Left ventricle myocardium inferior (tissue), 1 donor: Measurements from ENCODE around the gene FXYD6. TPM values are rescaled to one million over a fixed set of nuclear protein-coding genes. Genes with fewer than 3 reads are reported as not detected.

Experiments
- DNase-seq: peaks from one replicate; pipeline ENCODE4 v3.0.0-alpha.2; 2020
- H3K27ac ChIP-seq: fragments of 200-600 bp; replicated peaks from 2 replicates; pipeline ENCODE4 v1.8.0; 2021
- H3K27me3 ChIP-seq: fragments of 200-600 bp; 2 replicates; pipeline ENCODE4 v1.8.0; 2021; ENCODE audit warnings: low read depth
- H3K36me3 ChIP-seq: fragments of 200-600 bp; 2 replicates; pipeline ENCODE4 v1.8.0; 2021
- H3K4me1 ChIP-seq: fragments of 200-600 bp; 2 replicates; pipeline ENCODE4 v1.8.0; 2021
- H3K4me3 ChIP-seq: fragments of 200-600 bp; 2 replicates; pipeline ENCODE4 v1.8.0; 2021; ENCODE audit warnings: mild to moderate bottlenecking, moderate library complexity
- H3K9me3 ChIP-seq: fragments of 200-600 bp; replicated peaks from 2 replicates; pipeline ENCODE4 v1.8.0; 2021
- intact Hi-C: fragments of 100-400 bp; cut with micrococcal nuclease; formaldehyde crosslinking; loops from one replicate; pipeline ENCODE4 v1.11.0; 2022
- total RNA-seq: library from RNA; stranded (reverse); fragmentation: NEBNext Ultra II Directional; extraction: Animal tissue kit (Norgen Biotek cat#: 25700); gene quantifications from one replicate; pipeline ENCODE4 v1.2.1, GENCODE V29; 2021
- TF ChIP-seq, protein P1 (sequence below): fragments of 200-600 bp; IDR thresholded peaks from 2 replicates; pipeline ENCODE4 v1.8.0; 2021; ENCODE audit warnings: antibody characterized with exemption, mild to moderate bottlenecking, borderline replicate concordance
- donor health status: DM: no; HTN: yes; CAD: no; lungs with severe emphysema.

The FXYD6 gene
- total RNA-seq, 1 donor from 2014 or later: 30.2 TPM

- no peak for DNase-seq
- intact Hi-C loops: loop anchor here (10.0 kb wide), 1 partner anchor 57 kb away; no protein-coding TSS in a partner anchor
Measured at GRCh38 chr11:117902001-117902845, 25.8 kb upstream of the FXYD6 start.

GRCh38 chr11:117901601-117902000 lies 25.1 kb upstream of the FXYD6 start:
- Histone ChIP-seq H3K9me3 (no peaks in the 10 kb centered on the region), H3K4me1 (peaks cover 8% of the 10 kb centered on the region), H3K27ac (no peak overlapping the region), H3K27me3 (no peaks in the 10 kb centered on the region), H3K36me3 (no peaks in the 10 kb centered on the region), H3K4me3 (no peak overlapping the region)
- DNase-seq: no peak
- TF ChIP-seq, protein P1, sequence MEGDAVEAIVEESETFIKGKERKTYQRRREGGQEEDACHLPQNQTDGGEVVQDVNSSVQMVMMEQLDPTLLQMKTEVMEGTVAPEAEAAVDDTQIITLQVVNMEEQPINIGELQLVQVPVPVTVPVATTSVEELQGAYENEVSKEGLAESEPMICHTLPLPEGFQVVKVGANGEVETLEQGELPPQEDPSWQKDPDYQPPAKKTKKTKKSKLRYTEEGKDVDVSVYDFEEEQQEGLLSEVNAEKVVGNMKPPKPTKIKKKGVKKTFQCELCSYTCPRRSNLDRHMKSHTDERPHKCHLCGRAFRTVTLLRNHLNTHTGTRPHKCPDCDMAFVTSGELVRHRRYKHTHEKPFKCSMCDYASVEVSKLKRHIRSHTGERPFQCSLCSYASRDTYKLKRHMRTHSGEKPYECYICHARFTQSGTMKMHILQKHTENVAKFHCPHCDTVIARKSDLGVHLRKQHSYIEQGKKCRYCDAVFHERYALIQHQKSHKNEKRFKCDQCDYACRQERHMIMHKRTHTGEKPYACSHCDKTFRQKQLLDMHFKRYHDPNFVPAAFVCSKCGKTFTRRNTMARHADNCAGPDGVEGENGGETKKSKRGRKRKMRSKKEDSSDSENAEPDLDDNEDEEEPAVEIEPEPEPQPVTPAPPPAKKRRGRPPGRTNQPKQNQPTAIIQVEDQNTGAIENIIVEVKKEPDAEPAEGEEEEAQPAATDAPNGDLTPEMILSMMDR: no peak
- intact Hi-C loops: loop anchor here (10.0 kb wide), 1 partner anchor 57 kb away; no protein-coding TSS in a partner anchor

More at GRCh38 chr11:117902001-117902845, 25.8 kb upstream of the FXYD6 start:
- Histone ChIP-seq H3K27me3 (no peaks in the 10 kb centered on the region), H3K27ac (no peak overlapping the region), H3K4me1 (peaks cover 9% of the 10 kb centered on the region), H3K9me3 (no peaks in the 10 kb centered on the region), H3K4me3 (no peak overlapping the region), H3K36me3 (no peaks in the 10 kb centered on the region)
- TF ChIP-seq, protein P1: no peak

GRCh38 chr11:117900720-117901440 lies 24.4 kb upstream of the FXYD6 start:
- no peak for DNase-seq
- H3K4me1 ChIP-seq: peaks cover 8% of the 10 kb centered on the region
- no peaks in the 10 kb centered on the region for H3K9me3 ChIP-seq
- no peaks in the 10 kb centered on the region for H3K27me3 ChIP-seq
- no peaks in the 10 kb centered on the region for H3K36me3 ChIP-seq
- H3K27ac ChIP-seq: peak overlapping the region; percentile 18
- intact Hi-C loops: loop anchor here (10.0 kb wide), 1 partner anchor 56 kb away; no protein-coding TSS in a partner anchor
- TF ChIP-seq, protein P1: no peak
- no peak overlapping the region for H3K4me3 ChIP-seq

GRCh38 chr11:117900121-117900648 lies 23.7 kb upstream of the FXYD6 start:
- Histone ChIP-seq H3K36me3 (no peaks in the 10 kb centered on the region), H3K27ac (peak overlapping the region; percentile 18), H3K27me3 (no peaks in the 10 kb centered on the region), H3K4me1 (peaks cover 8% of the 10 kb centered on the region), H3K4me3 (no peak overlapping the region), H3K9me3 (peaks cover 2% of the 10 kb centered on the region)
- TF ChIP-seq, protein P1: no peak
- DNase-seq: no peak
- intact Hi-C loops: loop anchor here (10.0 kb wide), 1 partner anchor 55 kb away; no protein-coding TSS in a partner anchor

DNA sequence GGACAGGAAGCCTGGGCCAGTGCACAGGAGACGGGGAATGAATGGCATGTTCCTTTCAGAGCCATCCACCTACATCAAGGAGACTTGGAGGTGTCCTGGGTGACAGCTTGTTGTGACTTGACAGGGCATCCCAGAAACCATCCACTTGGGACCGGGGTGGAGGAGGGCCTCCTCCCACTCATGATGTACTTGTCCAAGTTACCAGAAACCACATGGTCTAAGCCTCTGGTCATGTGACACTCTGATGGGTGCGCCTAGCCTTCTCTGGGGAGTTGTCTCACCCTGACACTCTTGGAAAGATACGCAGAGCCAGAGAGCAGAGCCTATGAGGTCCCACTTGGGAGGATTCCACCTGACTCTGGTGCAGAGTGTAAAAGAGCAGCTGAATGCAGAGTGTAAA lies 21.6 kb upstream of the FXYD6 start:
- H3K27me3 ChIP-seq: no peaks in the 10 kb centered on the region
- H3K9me3 ChIP-seq: peaks cover 14% of the 10 kb centered on the region
- intact Hi-C loops: no loop called here
- H3K36me3 ChIP-seq: no peaks in the 10 kb centered on the region
- TF ChIP-seq, protein P1: no peak
- H3K4me3 ChIP-seq: no peak overlapping the region
- H3K27ac ChIP-seq: no peak overlapping the region
- DNase-seq: no peak
- peaks cover 8% of the 10 kb centered on the region for H3K4me1 ChIP-seq
